HG02642 (cell line): ENCODE data around the gene DPM3.
A peak's percentile ranks its signal among the peaks of the same experiment; 100 is the strongest.
"Not testable (repeated sequence)": the region's sequence is repeated elsewhere in the genome, so short reads cannot be mapped to it uniquely, and the experiment has no call there.

Source experiments
- ATAC-seq: cut with Tn5 transposase; IDR thresholded peaks from one replicate; pipeline ENCODE4 v1.9.1; 2021; ENCODE audit warnings: mild to moderate bottlenecking; ENCODE audit not compliant: unreplicated experiment, poor library complexity

DPM3 gene

DNA sequence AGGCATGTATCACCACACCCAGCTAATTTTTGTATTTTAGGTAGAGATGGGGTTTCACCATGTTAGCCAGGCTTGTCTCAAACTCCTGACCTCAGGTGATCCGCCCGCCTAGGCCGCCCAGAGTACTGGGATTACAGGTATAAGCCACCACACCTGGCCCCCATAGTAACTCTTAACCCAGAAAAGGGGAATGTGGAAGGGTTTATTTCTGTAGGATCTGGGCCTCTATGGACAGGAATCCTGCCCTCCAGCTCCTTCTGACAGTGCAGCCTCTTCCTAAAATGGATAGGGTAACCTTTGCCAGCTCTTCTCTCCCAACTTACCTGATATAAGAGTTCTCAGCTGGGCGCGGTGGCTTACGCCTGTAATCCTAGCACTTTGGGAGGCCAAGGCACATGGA lies 22.3 kb upstream of the DPM3 start:
- not testable (repeated sequence) for ATAC-seq

DNA sequence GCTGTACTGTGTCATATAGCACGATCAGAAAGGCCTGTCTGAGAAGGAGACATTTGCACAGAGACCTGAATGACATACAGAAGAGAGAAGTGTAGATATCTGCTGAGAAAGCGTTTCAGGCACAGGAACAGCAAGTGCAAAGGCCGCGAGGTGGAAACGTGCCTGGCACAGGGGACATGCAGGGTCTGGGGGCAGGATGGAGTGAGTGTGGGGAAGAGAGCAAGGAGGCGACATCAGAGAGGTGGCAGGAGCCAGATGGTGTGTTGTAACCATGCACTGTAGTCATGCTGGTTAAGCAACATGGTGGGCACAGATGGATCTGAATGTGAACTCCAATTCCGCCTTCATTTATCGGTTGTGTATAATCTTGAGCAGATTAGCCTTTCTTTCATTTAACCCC lies 19.8 kb upstream of the DPM3 start:
- no peak for ATAC-seq

DNA sequence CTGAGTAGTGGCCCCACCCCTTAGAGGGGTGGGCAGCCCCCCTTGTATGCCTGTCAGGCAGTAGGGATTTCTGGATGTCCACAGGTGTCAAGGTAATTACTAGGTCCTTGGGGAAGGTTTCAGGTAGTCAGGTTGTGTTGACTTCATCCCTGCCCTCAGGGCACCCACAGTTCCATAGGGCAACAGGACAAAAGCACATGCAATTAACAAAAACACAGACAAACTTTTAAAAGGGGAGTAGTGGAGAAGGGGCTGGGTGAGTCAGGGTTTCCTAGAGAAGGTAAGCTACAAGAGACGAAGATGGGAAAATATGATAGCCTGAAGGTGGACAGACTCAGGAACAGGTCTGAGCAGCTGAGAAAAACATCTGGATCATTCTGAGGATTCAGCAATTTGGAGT lies 18.7 kb upstream of the DPM3 start:
- ATAC-seq, result no peak

DNA sequence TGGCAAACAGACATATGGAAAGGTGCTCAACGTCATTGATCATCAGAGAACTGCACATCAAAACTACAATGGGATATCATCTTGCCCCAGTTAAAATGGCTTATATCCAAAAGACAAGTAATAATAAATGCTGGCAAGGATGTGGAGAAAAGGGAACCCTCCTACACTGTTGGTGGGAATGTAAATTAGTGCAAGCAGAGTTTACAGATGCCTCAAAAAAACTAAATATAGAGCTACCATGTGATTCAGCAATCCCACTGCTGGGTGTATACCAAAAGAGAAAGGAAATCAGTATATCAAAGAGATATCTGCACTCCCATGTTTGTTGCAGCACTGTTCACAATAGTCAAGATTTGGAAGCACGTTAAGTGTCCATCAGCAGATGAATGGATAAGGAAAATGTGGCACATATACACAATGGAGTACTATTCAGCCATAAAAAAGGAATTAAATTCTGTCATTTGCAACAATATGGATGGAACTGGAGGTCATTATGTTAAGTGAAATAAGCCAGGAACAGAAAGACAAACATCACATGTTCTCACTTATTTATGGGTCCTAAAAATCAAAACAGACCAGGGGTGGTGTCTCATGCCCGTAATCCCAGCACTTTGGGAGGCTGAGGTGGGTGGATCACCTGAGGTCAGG lies 15.8 kb upstream of the DPM3 start:
- not testable (repeated sequence) for ATAC-seq

DNA sequence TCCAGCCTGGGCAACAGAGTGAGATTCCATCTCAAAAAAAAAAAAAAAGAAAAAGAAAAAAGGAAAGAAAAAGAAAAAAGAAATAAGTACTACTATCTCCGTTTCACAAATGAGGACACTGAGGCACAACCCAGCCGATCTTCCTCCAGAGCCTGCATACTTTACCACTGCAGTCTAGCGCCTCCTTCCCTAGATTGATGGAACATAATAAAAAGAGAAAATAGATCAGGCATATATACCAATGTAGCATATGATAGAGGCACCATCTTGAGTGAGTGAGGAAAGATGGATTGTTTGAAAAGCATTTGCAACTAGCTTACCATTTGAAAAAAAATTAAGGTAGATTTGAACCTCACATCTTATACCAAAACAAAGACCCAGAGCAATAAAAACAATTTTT lies 5.2 kb upstream of the DPM3 start:
- ATAC-seq, result no peak

DNA sequence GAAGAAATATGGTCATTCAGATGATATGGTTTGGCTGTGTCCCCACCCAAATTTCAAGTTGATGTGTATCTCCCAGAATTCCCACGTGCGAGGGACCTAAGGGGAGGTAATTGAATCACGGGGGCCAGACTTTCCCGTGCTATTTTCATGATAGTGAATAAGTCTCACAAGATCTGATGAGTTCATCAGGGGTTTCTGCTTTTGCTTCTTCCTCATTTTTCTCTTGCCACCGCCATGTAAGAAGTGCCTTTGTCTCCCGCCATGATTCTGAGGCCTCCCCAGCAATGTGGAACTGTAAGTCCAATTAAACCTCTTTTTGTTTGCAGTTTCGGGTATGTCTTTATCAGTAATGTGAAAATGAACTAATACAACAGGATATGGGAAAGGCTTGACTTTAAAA lies 1.4 kb upstream of the DPM3 start:
- ATAC-seq, result no peak

DNA sequence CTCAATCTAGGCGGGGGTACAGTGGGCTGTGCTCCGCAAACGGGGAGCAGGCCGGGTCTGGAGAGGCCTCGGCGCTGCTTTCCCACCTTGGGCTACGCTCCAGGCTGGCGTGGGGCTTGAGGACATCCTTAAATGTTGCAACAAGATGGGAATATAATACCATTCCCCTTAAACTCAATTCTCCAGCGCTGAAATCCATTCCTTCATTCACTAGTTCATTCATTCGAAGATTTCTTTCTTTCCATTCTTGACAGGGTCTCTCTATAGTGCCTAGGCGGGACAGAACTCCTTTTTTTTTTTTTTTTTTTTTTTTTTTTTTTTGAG lies 261 bp upstream of the DPM3 start:
- ATAC-seq, result no peak

DNA sequence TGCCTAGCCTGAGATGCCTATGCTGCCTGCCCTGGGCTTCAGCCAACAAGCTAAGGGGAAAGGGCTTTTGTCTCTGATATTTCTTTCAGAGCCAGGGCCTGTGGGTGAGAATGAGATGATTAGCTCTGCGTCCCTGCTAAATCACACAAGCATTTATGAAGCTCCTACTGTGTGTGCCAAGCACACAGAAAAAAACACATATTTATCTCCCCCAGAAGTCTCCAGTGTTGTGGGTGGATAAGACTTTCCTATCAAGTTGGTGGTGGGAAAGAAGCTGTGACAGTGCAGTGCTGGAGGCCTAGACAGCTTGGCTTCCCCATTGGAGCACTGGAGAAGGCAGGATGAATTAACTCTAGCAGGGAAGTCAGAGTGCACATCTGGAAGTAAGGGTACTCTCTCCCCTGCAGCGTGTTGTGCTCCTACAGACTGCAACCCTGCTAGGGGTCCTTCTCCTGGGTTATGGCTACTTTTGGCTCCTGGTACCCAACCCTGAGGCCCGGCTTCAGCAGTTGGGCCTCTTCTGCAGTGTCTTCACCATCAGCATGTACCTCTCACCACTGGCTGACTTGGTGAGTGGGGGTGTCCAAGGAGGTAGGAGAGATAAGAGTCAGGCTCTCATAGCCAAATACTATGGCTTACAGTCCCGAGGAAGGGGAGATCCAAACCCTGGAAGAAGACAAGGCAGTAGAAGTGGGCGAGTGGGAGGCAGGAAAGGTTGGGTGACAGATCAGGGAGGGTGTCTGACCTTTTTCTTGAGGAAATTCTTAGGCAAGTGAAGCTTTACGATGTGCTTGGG lies 3.0 kb downstream of the DPM3 start:
- no peak for ATAC-seq

DNA sequence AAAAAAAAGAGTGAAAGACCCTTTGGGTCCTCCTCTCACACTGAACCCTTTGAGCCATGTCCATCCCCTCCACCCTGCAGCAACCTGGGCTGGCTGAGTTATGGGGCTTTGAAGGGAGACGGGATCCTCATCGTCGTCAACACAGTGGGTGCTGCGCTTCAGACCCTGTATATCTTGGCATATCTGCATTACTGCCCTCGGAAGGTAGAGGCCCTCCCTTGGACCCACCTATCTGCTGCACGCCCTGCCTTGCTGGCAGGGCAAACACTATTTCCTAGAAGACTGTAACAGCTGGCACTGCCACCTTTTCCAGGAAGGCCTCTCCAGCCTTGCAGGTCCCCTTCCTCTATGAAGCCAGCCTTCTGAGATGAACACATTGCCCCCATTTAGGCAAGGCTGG lies 3.6 kb downstream of the DPM3 start:
- ATAC-seq, result no peak

DNA sequence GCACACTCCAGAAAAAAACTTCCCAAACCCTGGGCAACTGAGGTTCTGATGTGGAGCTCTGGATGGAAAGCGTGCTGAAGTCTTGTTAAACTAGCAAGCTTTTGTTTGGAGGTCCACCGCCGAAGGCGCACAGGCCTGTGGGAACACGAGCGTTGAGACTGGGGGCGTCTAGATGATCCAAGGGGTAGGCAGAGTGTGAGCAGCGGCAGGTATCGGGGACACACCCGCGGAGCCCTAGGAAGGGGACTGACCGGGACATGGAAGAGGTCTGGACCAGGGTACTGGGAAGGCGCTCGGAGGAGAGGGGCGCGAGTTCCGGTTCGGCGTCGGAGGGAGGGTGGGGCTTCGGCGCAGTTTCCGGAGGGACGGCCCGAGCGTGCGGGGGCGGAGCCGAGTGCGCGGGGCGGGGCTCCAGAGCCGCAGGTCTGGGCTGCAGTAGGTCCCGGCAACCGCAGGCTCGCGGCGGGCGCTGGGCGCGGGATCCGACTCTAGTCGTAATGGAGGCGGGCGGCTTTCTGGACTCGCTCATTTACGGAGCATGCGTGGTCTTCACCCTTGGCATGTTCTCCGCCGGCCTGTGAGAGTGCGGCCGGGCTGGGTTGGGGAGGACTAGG lies 4.8 kb downstream of the DPM3 start, which contains the start of gene SLC50A1:
SLC50A1 (plus strand) TSS at position 438 of the 614 bp plus-strand sequence; CDS start at position 498, 60 bp downstream.
- peak; percentile 86 for ATAC-seq

DNA sequence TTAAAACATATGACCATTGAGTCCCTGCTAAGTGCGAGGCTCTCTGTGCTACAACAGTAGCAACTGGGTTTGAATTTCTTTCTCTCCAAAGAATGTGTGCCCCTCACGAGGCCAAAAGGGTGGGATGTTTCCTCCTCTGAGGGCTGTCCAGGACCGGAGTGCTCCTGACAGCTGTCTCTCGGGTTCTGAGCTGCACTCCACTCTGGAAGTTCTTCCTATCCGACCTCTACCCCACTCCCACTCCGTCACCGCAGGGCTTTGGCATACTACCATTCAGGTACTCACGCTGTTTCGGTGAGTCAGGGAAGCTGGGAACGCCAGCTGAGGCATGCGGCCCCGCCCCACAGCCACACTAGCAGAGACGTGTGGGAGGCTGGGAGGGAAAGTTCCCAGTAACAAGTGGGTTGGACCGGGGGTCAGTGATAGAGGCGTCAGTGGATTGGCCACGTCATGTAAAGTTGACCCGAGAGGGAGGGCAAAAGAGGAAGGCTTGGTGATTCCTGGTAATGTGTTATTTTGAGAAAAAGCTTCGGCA lies 5.4 kb downstream of the DPM3 start:
- peak; percentile 26 for ATAC-seq

DNA sequence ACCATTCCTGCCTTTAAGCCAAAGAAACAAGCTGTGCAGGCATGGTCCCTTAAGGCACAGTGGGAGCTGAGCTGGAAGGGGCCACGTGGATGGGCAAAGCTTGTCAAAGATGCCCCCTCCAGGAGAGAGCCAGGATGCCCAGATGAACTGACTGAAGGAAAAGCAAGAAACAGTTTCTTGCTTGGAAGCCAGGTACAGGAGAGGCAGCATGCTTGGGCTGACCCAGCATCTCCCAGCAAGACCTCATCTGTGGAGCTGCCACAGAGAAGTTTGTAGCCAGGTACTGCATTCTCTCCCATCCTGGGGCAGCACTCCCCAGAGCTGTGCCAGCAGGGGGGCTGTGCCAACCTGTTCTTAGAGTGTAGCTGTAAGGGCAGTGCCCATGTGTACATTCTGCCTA lies 6.0 kb downstream of the DPM3 start:
- no peak for ATAC-seq

DNA sequence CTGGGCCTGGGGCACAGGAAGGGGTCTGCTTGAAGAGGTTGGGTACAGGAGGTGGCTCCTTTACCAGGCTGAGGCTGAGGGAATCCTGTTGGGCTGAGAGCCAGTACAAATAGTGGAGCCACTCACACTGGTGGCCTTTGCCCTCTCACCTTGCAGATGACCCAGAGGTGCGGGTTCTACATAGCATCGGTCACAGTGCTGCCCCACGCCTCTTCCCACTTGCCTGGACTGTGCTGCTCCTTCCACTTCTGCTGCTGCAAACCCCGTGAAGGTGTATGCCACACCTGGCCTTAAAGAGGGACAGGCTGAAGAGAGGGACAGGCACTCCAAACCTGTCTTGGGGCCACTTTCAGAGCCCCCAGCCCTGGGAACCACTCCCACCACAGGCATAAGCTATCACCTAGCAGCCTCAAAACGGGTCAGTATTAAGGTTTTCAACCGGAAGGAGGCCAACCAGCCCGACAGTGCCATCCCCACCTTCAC lies 6.5 kb downstream of the DPM3 start:
- ATAC-seq, result no peak

DNA sequence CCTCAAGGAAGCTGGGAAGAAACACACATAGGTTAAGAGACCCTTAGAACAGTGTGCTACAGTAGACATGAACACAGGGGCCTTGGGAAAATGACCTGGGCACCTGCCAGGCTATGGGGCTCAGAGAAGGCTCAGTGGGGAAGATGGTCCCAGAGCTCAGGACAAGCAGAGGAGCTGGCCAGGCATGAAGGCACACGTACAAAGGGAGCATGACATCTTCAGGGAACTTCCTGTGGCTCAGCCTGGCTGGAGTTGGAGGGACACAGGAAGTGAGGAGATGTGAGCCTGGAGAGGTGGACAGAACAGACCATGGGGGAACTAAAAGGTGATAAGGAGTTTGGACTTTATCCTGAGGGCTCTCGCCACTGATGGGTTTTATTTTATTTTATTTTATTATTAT lies 8.5 kb downstream of the DPM3 start:
- ATAC-seq, result no peak

DNA sequence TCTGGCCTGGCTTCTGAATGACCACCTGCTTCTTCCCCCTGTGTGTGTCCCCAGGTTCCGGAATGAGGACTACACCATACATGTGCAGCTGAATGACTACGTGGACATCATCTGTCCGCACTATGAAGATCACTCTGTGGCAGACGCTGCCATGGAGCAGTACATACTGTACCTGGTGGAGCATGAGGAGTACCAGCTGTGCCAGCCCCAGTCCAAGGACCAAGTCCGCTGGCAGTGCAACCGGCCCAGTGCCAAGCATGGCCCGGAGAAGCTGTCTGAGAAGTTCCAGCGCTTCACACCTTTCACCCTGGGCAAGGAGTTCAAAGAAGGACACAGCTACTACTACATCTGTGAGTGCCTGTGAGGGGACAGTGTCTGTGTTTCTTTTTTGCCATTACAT lies 9.0 kb downstream of the DPM3 start:
- ATAC-seq, result no peak

DNA sequence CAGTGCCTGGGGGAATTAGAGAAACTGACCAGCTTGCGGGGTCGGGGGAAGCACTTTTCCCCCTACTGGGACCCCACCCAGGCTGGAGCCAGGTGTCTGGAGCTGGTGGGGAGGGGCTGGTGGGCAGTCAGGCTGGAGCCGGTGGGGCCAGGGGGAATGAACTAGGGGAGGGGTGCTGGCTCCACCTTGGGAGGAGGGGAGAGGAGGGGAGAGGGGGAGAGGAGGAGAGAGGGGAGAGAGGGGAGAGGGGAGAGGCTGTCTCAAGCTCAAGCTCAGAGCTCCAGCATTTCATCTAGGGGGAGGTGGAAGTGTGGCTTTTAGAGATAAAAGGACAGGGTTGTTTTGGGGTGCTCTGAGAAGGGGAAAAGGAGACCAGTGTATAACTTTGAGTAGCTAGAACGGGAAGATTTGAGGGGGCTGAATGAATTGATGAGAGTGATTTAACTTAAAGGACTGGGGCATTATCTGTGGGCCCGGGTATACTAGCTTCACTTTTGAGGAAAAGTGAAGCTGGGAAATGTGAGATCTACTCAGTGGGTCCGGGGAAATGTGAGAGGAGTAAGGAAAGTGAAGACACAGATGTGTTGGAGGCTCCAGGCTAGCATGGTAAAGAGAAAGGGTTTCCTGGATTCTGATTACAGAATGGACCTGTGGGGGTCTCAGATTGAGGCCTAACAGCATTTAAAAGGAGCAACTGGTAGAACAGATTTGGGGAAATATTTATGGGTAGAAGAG lies 9.9 kb downstream of the DPM3 start:
- no peak for ATAC-seq

DNA sequence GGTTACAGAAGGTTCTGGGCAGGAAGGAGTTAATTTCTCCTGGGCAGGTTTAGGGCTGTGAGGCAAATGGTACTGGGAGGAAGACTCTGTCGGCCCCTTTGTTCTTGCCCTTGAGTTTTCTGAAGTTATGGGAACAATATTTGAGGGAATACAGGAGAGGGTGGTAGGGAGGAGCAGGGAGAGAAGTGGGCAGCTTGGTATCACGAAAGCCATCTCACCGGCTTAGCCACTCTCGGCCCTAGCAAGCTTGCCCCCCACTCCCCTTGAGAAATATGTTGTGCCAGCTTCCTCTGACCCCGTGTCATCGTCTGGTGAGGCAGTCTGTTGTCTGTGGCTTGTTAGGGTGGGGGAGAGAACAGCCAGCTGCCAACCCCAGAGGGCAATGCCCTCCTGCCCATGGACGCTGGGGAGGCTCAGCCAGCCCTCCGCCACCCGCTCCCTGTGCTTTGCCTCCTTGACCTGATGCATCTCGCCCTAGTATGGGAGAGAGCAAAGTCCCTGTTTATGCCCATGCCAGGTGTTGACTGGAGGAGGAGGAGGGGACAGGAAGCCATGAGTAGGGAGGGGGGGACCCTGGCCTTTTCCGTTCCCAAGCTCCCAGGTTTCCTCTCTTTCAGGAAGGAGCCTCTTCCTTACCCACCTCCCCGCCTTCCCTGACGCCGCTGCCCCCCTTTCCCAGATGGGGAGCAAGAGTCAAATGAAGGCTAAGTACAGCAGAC lies 11.4 kb downstream of the DPM3 start:
- ATAC-seq, result no peak

DNA sequence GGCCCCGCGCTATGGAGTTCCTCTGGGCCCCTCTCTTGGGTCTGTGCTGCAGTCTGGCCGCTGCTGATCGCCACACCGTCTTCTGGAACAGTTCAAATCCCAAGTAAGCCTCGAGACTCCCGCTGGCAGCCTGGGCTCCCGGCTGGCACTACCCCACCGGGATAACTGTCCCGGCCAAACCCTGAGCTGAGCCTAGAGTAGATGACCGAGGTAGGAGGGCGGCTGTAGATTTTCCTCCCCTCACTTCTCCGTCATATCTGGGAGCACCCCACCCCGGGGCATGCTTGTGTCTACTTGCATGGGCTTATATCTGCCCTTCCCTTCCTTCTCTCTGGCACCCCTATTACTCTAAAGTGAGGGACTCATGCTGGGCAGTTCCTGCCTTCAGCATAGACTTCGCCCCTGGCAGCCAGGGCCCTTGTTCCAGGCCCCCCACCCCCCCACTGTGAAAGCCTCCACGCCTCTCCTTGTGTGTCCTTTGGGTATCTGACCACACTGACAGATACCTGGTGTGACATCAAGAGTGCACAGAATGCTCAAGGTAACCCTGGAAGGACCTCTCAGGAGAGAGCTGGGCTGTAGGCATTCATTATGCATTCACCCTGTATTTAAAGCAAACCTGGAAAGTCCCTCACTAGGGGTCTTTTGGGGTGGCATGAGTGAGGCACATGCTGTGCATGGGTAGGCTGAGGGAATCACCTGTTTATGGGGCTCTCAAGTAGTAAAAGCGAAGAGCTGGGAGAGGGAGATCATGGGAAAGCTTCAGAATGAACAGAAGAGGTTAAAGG lies 12.2 kb downstream of the DPM3 start:
- no peak for ATAC-seq
